ENCODE results near the gene ZSWIM3.
"Not testable (repeated sequence)": the region's sequence is repeated elsewhere in the genome, so short reads cannot be mapped to it uniquely, and the experiment has no call there.

Gene ZSWIM3

DNA sequence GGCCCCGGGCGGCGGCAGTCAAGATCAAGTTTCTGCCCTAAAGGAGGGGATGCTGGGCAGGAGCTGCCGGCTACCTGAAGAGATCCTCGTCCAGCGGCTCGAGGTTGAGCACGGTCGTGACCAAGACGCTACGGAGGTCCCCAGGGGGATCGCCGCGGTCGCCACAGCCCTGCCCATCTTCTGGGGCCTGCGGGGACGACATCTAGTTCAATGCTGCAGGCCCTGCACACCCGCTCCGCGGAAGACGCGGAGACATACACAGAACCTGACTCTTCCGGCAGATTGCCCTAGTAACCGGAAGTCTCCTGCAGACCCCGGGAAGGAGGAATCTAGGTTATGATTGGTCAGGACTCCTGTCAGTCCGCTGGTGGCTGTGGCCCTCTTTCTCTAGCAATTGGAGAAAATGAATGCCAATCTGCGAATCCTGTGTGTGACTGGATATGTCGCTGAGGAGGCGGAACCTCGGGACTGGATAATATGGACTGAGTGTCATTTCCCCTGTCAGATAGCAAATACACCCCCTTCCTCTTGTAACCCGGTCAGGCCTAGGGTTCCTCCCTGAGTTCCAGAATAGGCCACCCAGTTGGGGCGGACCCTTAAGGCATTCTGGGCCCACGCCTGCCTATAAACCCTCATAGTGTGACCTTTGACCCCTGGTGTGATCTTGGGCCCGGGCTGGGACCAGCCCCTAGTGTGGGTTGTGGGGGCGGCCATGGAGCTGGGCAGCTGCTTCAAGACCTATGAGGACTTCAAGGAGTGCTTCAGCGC is at the start of gene ZSWIM3, which contains the start of gene ACOT8:
Gene ZSWIM3 (plus strand): TSS at position 501 of the 768 bp plus-strand sequence. CDS start 212 bp downstream, at position 713.
Gene ACOT8 (minus strand): TSS at position 279 of the 768 bp plus-strand sequence. CDS start 77 bp downstream, at position 202.
- DNase-seq (ENCODE audit: low read depth in 2 of 2) = peak; percentile 81 to 87

GRCh38 chr20:45810191-45810970 is 47.0 kb upstream of the ZSWIM3 start:
- DNase-seq (ENCODE audit: low read depth in 2 of 2) = no peak

GRCh38 chr20:45812157-45813005 is 45.0 kb upstream of the ZSWIM3 start, which contains the start of gene UBE2C:
Gene UBE2C (plus strand): TSS chr20:45812644. CDS start chr20:45812696, 52 bp downstream.
- DNase-seq (ENCODE audit: low read depth in 2 of 2) = peak; percentile 88 to 94

DNA sequence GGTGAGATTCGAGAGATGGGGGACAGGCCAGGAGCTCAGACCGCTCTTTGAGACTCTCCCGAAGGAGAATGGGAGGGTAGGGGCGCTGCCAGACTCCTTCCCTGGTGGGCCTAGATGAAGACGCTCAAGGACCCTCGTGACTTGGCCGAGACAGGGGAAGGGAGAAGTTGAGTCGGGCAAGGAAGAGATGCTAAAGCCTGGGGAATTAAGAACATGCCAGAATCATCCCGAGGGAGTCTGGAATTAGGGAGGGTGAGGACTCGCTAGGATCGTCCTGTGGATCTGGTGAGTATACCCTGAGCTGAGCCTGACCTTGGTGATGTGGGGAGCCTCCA is 44.4 kb upstream of the ZSWIM3 start:
- no peak for DNase-seq (ENCODE audit: low read depth in 2 of 2)

DNA sequence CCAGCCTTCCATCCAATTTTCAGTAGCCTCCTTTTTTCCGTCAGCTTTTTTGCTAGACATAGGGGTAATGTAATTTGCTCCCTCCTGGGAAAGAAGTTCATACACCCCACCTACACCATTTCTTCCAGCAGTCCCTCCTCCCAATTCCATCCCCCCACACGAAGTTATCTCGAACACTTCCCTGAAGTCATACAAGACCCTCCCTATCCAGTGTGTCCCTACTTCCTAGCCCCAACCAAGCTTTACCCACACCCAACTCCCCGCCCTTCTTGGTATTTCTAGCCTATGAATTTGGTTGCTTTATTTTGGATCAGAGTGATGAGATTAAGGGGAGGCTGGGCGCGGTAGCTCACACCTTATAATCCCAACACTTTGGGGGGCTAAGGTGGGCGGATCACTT is 43.9 kb upstream of the ZSWIM3 start:
- no peak for DNase-seq (ENCODE audit: low read depth in 2 of 2)

DNA sequence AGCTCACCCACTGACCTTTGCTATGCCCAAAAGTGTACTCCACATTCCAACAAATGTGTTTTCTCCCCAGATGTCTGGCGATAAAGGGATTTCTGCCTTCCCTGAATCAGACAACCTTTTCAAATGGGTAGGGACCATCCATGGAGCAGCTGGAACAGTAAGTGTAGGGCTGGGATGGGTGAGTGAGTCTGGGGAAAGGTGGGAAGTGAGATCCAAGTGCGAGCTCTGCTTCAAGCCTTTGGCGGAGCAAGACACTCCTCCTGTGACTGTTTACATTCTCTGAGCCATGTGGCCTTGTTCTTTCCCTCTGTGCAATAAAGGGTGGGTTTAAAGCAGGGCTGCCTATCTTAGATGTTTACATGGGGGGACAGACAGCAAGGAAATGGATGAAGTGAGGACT is 43.1 kb upstream of the ZSWIM3 start:
- no peak for DNase-seq (ENCODE audit: low read depth in 2 of 2)

GRCh38 chr20:45816951-45817350 is 40.5 kb upstream of the ZSWIM3 start:
- no peak for DNase-seq (ENCODE audit: low read depth in 2 of 2)

DNA sequence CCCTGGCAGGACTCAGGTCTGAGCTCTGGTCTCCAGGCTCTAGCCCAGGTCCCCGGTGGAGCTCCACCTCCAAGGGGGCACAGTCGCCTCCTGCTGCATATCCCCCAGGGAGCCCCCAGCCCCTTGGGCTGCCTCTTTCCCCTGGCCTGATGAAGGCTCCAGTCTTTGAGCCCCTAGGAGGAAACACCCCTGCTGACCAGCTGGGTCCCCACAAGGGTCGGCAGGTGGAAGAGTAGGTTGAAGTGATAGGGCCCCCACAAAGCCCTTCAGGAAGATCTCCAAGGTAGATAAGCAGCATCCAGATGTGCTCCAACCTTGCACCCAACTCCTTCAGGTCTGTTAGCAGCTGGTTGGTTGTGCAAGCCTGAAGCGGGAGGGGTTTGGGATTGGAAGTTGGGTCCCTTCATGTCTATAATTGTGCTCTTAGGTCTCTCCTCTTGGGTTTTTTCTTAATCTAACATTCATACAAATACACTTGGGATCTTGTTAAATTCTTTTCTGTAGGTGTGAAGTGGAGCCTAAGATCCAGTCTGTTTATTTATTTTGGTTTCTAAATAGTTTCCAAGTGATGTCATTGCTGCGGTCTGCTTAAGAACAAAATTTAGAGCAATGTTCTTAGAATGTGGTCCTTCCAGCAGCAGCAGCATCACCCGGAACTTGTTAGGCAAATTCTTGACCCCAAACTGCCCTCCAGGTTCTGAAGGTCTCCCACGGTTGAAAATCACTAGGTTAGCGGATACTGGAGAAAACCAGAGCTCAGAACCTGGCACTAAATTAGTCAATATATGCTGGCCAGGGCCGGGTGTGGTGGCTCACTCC is 39.8 kb upstream of the ZSWIM3 start:
- no peak for DNase-seq (ENCODE audit: low read depth in 2 of 2)

DNA sequence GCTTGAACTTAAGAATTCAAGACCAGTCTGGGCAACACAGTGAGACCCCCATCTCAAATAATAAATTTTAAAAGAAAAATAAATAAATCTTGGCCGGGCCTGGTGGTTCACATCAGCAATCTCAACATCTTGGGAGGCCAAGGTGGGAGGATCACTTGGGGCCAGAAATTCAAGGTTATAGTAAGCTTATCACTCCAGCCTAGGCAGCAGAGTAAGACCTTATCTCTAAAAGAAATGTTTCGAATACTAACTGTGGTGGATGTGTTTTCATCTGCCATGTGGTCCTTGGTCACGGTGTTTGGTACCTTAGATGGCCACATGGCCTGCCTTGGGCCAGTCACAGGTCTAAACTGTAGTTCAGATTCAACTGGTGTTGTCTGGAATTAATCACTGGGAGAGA is 39.2 kb upstream of the ZSWIM3 start:
- no peak for DNase-seq (ENCODE audit: low read depth in 2 of 2)

DNA sequence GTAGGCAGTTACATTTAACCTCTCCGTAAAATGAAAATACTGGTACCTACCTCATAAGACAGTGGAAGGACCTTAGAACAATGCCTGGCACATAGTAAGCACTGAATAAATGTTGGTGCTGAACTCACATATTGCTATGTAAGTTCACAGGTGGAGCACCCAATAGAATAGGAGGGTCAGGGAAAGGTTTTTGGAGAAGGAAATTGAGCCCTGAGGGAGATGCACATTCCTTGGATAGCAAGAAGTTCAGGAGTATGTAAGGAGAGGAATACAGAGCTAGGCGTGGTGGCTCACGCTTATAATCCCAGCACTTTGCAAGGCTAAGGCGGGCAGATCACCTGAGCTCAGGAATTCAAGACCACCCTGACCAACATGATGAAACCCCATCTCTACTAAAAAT is 37.9 kb upstream of the ZSWIM3 start:
- DNase-seq (ENCODE audit: low read depth in 2 of 2) = no peak

DNA sequence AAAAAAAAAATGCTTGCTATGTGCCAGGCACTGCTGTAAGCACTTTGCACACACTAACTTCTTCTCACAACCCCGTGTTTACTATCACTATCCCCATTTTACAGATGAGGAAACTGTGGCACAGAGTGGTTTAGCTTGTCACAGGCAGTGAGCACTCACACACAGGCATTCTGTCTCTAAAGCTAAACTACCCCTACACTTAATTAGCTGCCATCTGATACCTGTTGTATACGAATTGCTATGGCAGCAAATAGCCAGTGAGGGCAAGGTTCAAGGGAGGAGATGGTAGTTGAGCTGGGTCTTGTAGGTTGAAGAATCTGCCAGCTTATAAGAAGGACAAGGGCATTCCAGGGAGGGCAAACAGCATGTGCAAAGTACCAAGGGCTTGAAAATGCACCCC is 35.5 kb upstream of the ZSWIM3 start:
- no peak for DNase-seq (ENCODE audit: low read depth in 2 of 2)

DNA sequence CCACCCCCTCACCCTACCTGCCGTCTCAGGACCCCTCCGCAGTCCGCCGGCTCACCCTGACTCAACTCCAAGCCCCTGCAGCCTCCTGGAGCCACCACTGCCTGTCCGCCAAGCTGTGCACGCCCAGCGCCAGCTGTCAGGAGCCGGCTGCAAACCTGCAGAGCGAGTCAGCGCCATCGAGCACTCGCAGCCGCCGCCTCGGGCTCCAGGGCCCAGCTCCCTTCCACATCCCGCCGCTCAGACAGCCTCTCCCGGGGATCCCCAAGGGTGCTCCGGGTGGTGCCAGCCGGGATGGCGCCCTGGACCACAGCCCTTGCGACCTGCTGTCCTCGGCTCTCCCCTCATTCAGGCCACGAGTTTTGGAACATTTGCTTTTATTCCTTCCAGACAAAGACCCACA is 34.6 kb upstream of the ZSWIM3 start:
- DNase-seq (ENCODE audit: low read depth in 2 of 2) = no peak

- DNase-seq (ENCODE audit: low read depth in 2 of 2) = no peak
These were observed 33.2 kb upstream of the ZSWIM3 start for GRCh38 chr20:45823949-45824835.

GRCh38 chr20:45826381-45827019 is 30.9 kb upstream of the ZSWIM3 start:
- DNase-seq (ENCODE audit: low read depth in 2 of 2) = no peak

- no peak for DNase-seq (ENCODE audit: low read depth in 2 of 2)
These were observed 30.3 kb upstream of the ZSWIM3 start, which contains the start of gene TNNC2 for GRCh38 chr20:45827030-45827652. Gene TNNC2 (minus strand): TSS chr20:45827312. CDS start chr20:45827248, 64 bp downstream.

DNA sequence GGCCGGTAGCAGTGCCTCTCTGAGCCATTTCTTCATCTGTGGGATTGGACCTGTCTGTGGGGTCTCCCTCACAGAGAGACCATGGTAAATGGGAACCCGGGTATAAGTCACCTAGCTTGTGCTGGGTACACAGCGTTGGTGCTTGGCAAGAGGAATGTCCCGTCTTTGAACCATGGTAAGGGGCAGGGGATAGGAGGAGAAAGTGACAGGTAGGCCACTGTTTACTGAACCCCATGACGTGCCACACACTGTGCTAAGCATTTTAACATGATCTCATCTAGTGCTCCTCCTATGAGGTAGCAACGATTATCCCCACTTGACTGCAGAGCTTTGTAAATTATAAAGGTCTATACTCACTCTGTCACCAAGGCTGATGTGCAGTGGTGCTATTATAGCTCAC is 29.7 kb upstream of the ZSWIM3 start:
- no peak for DNase-seq (ENCODE audit: low read depth in 2 of 2)

- no peak for DNase-seq (ENCODE audit: low read depth in 2 of 2)
These were observed 28.8 kb upstream of the ZSWIM3 start for GRCh38 chr20:45828589-45828988.

GRCh38 chr20:45829673-45830106 is 27.7 kb upstream of the ZSWIM3 start:
- not testable (repeated sequence) for DNase-seq (ENCODE audit: low read depth in 2 of 2)

DNA sequence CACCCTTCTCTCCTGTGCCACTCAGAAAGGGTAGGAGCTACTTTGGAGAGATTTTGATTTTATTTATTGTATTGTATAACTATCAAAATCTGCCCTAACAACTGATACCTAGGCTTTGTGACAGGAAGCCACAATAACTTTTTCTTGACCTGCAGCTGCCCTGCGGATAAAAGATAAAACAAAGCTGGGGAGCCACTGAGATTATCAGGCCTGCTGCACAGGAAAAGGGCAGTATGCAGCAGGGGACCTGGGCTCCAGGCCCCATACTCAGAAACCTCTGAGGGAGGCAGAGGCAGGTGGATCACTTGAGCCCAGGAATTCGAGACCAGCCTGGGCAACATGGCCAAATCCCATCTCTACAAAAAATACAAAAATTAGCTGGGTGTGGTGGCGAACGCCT is 24.8 kb upstream of the ZSWIM3 start:
- DNase-seq (ENCODE audit: low read depth in 2 of 2) = no peak

Measured in stimulated activated CD4-positive, alpha-beta T cell treated with anti-CD3 and anti-CD28 coated beads, Interleukin-12 subunit alpha, Interleukin-12 subunit beta, amount 100 ng/mL, for 24 hours (primary cell).